ENCODE measurements around the gene NF2. TPM values are rescaled to one million over a fixed set of nuclear protein-coding genes. Genes with fewer than 3 reads are reported as not detected.

NF2 gene
- total RNA-seq, 2 experiments from 2014 or later: 41.3 to 43.4 TPM

- peaks cover 25% of the 10 kb centered on the region for H3K36me3 Mint-ChIP-seq
- H3K27me3 Mint-ChIP-seq: no peaks in the 10 kb centered on the region
- H3K4me3 Mint-ChIP-seq: peak overlapping the region; percentile 38
- H3K4me1 Mint-ChIP-seq: peaks cover 28% of the 10 kb centered on the region
- peak; percentile 45 for ATAC-seq (ENCODE audit: low read depth)
- no peak for DNase-seq
- H3K9me3 Mint-ChIP-seq: no peaks in the 10 kb centered on the region
- POLR2A ChIA-PET: no interaction called here
- H3K27ac Mint-ChIP-seq: peak overlapping the region; percentile 63
These were observed 39.3 kb downstream of the NF2 start for GRCh38 chr22:29642694-29643093.

DNA sequence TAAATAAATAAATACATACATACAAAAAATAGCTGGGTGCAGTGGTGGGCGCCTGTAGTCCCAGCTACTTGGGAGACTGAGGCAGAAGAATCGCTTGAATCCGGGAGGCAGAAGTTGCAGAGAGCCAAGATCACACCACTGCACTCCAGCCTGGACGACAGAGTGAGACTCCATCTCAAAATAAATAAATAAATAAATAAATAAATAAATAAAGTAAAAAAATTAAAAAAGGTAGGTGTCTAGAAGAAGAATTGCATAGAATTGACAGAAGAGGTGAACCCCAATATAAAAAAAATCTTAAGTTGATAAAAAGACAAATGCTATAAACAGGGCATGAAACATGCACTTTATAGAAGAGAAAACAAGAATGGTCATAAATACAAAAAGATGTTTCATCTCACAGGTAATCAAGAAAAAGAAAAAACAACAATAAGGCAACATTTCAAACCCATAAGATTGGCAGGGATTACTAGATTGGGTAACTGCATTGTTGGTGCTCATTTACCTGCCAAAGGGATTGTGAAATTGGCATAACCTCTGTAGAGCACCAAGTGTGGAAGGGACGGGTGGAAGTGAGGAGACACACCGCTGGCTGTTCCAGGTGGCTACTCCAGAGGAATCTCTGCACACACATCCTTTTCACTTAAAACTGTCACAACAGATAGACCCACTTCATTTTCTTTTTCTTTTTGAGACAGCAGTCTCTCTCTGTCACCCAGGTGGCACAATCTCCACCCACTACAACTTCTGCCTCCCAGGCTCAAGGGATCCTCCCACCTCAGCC lies 44.7 kb downstream of the NF2 start:
- Mint-ChIP-seq H3K9me3 (no peaks in the 10 kb centered on the region), H3K4me3 (no peak overlapping the region), H3K4me1 (no peaks in the 10 kb centered on the region), H3K36me3 (peaks cover 7% of the 10 kb centered on the region), H3K27ac (no peak overlapping the region), H3K27me3 (no peaks in the 10 kb centered on the region)
- POLR2A ChIA-PET: no interaction called here
- DNase-seq (no peak), ATAC-seq (ENCODE audit: low read depth) (no peak)

DNA sequence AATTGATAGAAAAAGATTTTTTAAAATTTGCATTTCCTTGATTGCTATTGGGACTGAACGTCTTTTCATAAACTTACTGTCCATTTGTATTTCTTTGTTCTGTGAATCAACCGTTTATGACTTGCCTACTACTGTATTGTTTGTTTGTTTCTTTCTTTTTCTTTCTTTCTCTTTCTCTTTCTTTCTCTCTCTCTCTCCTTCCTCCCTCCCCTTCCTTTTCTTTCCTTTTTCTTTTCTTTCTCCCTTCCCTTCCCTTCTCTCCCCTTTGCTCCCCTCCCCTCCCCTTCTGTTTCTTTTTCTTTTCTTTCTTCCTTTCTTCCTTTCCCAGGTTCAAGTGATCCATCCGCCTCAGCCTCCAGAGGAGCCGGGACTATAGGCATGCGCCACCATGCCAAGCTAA lies 46.9 kb downstream of the NF2 start:
- H3K27ac Mint-ChIP-seq: no peak overlapping the region
- H3K27me3 Mint-ChIP-seq: no peaks in the 10 kb centered on the region
- ATAC-seq (ENCODE audit: low read depth) (no peak), DNase-seq (no peak)
- peaks cover 5% of the 10 kb centered on the region for H3K36me3 Mint-ChIP-seq
- H3K4me3 Mint-ChIP-seq: no peak overlapping the region
- no peaks in the 10 kb centered on the region for H3K4me1 Mint-ChIP-seq
- H3K9me3 Mint-ChIP-seq: no peaks in the 10 kb centered on the region
- POLR2A ChIA-PET: no interaction called here

DNA sequence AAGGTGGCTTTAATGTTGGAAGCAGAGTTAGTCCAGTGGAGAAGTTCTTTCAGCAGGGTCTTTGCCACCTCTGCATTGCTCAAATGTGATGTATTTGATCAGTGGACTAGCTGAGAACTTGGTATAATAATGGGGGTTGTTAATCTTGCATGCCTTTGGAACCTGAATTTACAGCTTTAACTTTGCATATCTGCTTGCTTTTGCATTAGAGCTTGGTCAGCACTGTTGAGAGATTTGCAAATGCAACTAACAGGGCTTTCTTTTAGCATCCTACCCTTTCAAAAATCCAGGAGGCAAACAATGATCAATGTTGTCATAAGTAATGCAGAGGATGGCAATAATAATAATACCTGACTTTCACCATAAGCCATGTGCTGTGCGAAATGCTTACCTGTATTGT lies 48.2 kb downstream of the NF2 start:
- Mint-ChIP-seq H3K9me3 (no peaks in the 10 kb centered on the region), H3K4me3 (no peak overlapping the region), H3K27ac (no peak overlapping the region), H3K27me3 (no peaks in the 10 kb centered on the region), H3K36me3 (peaks cover 5% of the 10 kb centered on the region), H3K4me1 (no peaks in the 10 kb centered on the region)
- POLR2A ChIA-PET: no interaction called here
- DNase-seq (no peak), ATAC-seq (ENCODE audit: low read depth) (no peak)

DNA sequence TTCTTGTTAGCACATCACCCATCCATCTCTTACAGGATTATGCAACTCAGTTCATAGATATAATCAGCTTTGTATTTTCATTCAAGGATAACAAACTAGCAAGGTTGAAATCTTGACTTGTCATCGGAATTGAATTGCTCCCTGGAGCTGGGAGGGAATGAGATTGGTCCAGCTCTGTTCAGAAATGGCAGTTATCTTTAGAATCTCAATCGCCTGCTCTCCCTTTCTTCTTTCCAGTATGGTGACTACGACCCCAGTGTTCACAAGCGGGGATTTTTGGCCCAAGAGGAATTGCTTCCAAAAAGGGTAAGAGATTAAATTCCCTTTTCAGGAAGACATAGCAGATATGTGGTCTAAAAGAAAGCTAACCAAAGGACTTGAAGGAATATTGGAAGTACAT lies 51.0 kb downstream of the NF2 start:
- peaks cover 5% of the 10 kb centered on the region for H3K36me3 Mint-ChIP-seq
- H3K4me3 Mint-ChIP-seq: no peak overlapping the region
- POLR2A ChIA-PET: no interaction called here
- H3K4me1 Mint-ChIP-seq: peaks cover 3% of the 10 kb centered on the region
- no peak overlapping the region for H3K27ac Mint-ChIP-seq
- DNase-seq (no peak), ATAC-seq (ENCODE audit: low read depth) (no peak)
- no peaks in the 10 kb centered on the region for H3K27me3 Mint-ChIP-seq
- H3K9me3 Mint-ChIP-seq: no peaks in the 10 kb centered on the region

DNA sequence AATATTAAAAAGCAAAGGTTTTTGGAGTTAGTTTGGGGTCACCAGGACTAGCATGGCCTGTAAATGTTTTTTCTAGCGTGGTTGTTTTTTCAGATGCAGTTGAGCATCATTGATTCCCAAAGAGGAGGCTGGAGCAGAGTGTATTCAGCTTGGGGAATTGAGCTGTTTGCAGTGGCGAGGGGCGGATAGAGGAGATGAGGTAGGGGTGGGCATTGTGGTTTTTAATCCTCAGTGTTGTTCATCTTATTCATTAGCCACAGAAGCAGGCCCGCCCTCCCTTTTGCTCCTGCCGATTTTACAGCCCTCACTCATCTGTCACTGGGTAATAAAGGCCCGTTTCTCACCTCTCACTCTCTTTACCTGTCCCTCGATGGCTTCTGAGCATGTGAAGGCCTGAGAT lies 51.4 kb downstream of the NF2 start:
- no peak for DNase-seq
- Mint-ChIP-seq H3K36me3 (peaks cover 5% of the 10 kb centered on the region), H3K9me3 (no peaks in the 10 kb centered on the region), H3K27ac (no peak overlapping the region), H3K4me1 (peaks cover 3% of the 10 kb centered on the region), H3K4me3 (no peak overlapping the region), H3K27me3 (no peaks in the 10 kb centered on the region)
- no peak for ATAC-seq (ENCODE audit: low read depth)
- POLR2A ChIA-PET: no interaction called here

- Mint-ChIP-seq H3K4me3 (no peak overlapping the region), H3K36me3 (peaks cover 9% of the 10 kb centered on the region), H3K9me3 (no peaks in the 10 kb centered on the region), H3K27me3 (no peaks in the 10 kb centered on the region), H3K27ac (no peak overlapping the region), H3K4me1 (peaks cover 3% of the 10 kb centered on the region)
- DNase-seq: no peak
- no peak for ATAC-seq (ENCODE audit: low read depth)
- POLR2A ChIA-PET: interaction anchor here (0.6 kb wide), 1 partner anchor 812 kb away, joined by 3 read pairs; no protein-coding TSS in a partner anchor
These were observed 54.7 kb downstream of the NF2 start for GRCh38 chr22:29658176-29658575.

DNA sequence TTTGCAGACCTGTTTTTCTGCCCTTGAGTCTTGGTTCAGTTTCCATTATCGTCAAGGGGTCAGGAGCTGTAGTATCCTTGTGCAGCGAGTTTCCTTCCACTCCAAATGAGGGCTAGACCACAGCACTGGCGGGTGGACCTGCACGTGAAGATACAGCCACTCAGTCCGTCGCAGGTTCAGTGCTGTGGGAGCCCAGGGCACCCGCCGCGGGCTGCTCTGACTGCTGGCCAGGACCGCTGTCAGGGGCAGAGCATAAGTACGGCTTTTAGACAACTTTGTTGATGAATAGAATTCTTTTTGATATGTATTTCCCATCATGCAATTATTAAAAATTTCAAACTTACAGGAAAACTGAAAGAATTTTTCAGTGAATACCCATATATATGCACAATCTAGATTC lies 56.6 kb downstream of the NF2 start:
- peaks cover 13% of the 10 kb centered on the region for H3K36me3 Mint-ChIP-seq

DNA sequence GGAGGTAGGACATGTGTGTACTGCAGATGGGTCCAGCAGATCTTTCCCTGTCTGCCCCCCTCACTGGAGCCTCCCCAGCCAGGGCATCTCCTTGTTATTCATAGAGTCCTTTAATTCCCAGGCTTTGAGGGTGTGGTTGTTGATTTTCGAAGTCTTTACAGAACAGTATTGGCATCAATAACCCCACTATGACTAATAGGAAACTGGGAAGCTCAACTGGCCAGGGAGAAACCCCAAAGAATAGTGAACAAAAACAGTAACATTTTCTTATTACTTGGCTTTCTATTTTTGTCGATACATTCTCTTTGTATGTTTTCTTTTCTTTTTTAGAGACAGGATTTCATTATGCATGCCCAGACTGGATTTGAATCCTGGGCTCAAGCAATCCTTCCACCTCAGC lies 57.9 kb downstream of the NF2 start:
- H3K9me3 Mint-ChIP-seq: no peaks in the 10 kb centered on the region
- POLR2A ChIA-PET: no interaction called here
- no peak overlapping the region for H3K27ac Mint-ChIP-seq
- no peak for DNase-seq
- H3K4me3 Mint-ChIP-seq: no peak overlapping the region
- H3K27me3 Mint-ChIP-seq: no peaks in the 10 kb centered on the region
- H3K4me1 Mint-ChIP-seq: peaks cover 3% of the 10 kb centered on the region
- no peak for ATAC-seq (ENCODE audit: low read depth)
- peaks cover 13% of the 10 kb centered on the region for H3K36me3 Mint-ChIP-seq

More for the DNA sequence above, 56.6 kb downstream of the NF2 start:
- H3K9me3 Mint-ChIP-seq: no peaks in the 10 kb centered on the region
- no peaks in the 10 kb centered on the region for H3K27me3 Mint-ChIP-seq
- ATAC-seq (ENCODE audit: low read depth): no peak
- no peak for DNase-seq
- H3K4me3 Mint-ChIP-seq: no peak overlapping the region
- no peak overlapping the region for H3K27ac Mint-ChIP-seq
- H3K4me1 Mint-ChIP-seq: peaks cover 3% of the 10 kb centered on the region
- POLR2A ChIA-PET: no interaction called here

DNA sequence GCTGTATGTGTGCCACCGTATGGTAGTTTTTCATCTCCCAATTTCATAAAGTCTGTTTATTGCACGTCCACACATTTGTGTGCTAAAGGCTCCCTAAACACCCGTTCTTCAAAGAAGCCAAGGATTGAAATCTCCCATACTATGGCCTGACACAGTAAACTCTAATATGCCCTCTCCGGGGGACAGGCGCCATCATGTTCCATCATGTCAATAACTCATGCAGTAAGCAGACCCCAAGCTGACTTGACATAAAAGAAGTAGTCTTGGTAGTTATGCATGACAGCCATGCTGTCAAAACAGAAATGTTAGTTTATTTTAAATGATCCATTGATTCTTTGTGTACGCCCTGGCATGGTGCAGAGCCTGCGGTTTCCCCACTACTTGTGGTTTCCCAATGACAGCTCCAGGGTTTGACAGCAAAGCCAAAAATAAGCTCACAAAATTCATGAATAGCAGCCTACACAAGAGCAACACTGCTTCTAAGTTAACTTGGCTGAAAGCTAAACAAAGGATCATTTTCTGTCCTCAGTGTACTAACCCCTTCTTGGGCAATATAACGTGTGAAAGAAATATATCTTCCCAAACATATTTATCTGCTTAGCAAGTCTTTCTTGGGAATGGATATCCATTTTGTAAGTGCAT lies 59.9 kb downstream of the NF2 start:
- no peak overlapping the region for H3K27ac Mint-ChIP-seq
- no peaks in the 10 kb centered on the region for H3K27me3 Mint-ChIP-seq
- POLR2A ChIA-PET: interaction anchor here (0.6 kb wide), 1 partner anchor 9 kb away, joined by 3 read pairs; no protein-coding TSS in a partner anchor

DNA sequence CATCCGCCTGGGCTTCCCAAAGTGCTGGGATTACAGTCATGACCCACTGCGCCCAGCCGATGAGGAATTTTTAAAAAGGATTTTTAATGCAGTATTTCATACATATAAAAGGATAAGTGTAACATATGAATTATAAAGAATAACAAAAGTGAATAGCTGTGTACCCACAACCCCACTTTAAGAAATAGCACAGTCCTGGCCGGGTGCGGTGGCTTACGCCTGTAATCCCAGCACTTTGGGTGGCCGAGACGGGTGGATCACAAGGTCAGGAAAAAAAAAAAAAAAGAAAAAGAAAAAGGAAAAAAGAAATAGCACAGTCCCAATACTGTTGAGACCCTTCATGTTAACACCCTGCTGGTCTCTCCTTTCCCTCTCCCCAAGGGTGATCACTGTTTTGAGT lies 62.1 kb downstream of the NF2 start:
- no peak for ATAC-seq (ENCODE audit: low read depth)
- no peak for DNase-seq
- Mint-ChIP-seq H3K9me3 (no peaks in the 10 kb centered on the region), H3K27ac (no peak overlapping the region), H3K4me1 (no peaks in the 10 kb centered on the region), H3K4me3 (no peak overlapping the region), H3K36me3 (peaks cover 13% of the 10 kb centered on the region), H3K27me3 (no peaks in the 10 kb centered on the region)
- POLR2A ChIA-PET: interaction anchor here (0.7 kb wide), 1 partner anchor 625 kb away, joined by 3 read pairs; no protein-coding TSS in a partner anchor

More for the DNA sequence above, 59.9 kb downstream of the NF2 start:
- DNase-seq (no peak), ATAC-seq (ENCODE audit: low read depth) (no peak)
- Mint-ChIP-seq H3K9me3 (no peaks in the 10 kb centered on the region), H3K4me3 (no peak overlapping the region), H3K4me1 (peaks cover 3% of the 10 kb centered on the region), H3K36me3 (peaks cover 11% of the 10 kb centered on the region)

DNA sequence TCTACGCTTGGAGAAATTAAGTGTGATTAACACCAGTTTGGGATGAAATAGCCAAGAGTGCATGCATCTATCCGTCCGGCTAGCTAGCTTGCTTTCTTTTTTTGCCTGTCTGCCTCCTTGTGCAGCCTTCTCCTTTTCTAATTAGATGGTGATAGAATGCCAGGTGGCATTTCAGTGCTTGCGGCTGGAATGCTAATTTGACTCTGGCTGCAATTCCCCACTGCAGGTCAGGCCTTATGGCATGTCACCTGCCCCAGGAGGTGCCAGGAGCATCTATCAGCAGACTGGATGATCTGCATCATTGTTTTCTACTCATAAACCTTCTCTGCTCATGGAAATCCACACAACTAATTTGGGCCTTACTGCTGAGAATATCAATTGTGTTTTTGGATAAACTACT lies 65.2 kb downstream of the NF2 start:
- H3K4me3 Mint-ChIP-seq: no peak overlapping the region
- peaks cover 10% of the 10 kb centered on the region for H3K36me3 Mint-ChIP-seq
- POLR2A ChIA-PET: no interaction called here
- H3K27me3 Mint-ChIP-seq: no peaks in the 10 kb centered on the region
- no peaks in the 10 kb centered on the region for H3K9me3 Mint-ChIP-seq
- DNase-seq (no peak), ATAC-seq (ENCODE audit: low read depth) (no peak)
- H3K27ac Mint-ChIP-seq: no peak overlapping the region
- H3K4me1 Mint-ChIP-seq: no peaks in the 10 kb centered on the region

GRCh38 chr22:29670626-29671025 lies 67.2 kb downstream of the NF2 start:
- no peak for ATAC-seq (ENCODE audit: low read depth)
- H3K9me3 Mint-ChIP-seq: no peaks in the 10 kb centered on the region

More at GRCh38 chr22:29670626-29671025, 67.2 kb downstream of the NF2 start:
- no peak overlapping the region for H3K27ac Mint-ChIP-seq
- DNase-seq: no peak
- no peaks in the 10 kb centered on the region for H3K27me3 Mint-ChIP-seq
- H3K4me3 Mint-ChIP-seq: no peak overlapping the region
- POLR2A ChIA-PET: no interaction called here
- no peaks in the 10 kb centered on the region for H3K4me1 Mint-ChIP-seq
- H3K36me3 Mint-ChIP-seq: peaks cover 11% of the 10 kb centered on the region
